Adrenal gland (tissue), 12 donors: ENCODE data around the gene BCAS3. TPM values are rescaled to one million over a fixed set of nuclear protein-coding genes. Genes with fewer than 3 reads are reported as not detected.
"Not testable (repeated sequence)": the region's sequence is repeated elsewhere in the genome, so short reads cannot be mapped to it uniquely, and the experiment has no call there.

Experiments used
- DNase-seq, 7 donors: peaks; one replicate each; pipeline ENCODE4 v3.0.0-alpha.2; 2019 to 2020
- H3K27ac ChIP-seq, 5 donors: fragments of 200-600 bp; sonication (generic) in 4 of 5; 1 replicate in 3 of 5; 2 replicates in 2 of 5; pipeline versions ENCODE4 v1.5.1 to v1.8.0; 2016 to 2020; ENCODE audit warnings: mild to moderate bottlenecking in 1 of 5
- H3K27me3 ChIP-seq: fragments of 200-600 bp; 2 replicates; pipeline ENCODE4 v1.8.0; 2021
- H3K36me3 ChIP-seq, 2 donors: fragments of 200-600 bp; replicated peaks in 1 of 2; 1 replicate in 1 of 2; 2 replicates in 1 of 2; pipeline versions ENCODE4 v1.5.1 to v1.8.0; 2018 to 2022
- H3K4me1 ChIP-seq, 2 donors: fragments of 200-600 bp; replicated peaks in 1 of 2; 1 replicate in 1 of 2; 2 replicates in 1 of 2; pipeline versions ENCODE4 v1.5.1 to v1.8.0; 2018 to 2021
- H3K4me3 ChIP-seq, 4 donors: fragments of 200-600 bp; sonication (generic) in 3 of 4; one replicate each; pipeline ENCODE4 v1.5.1; 2016 to 2018
- H3K9me3 ChIP-seq, 3 donors: fragments of 200-600 bp; sonication (generic) in 1 of 3; replicated peaks in 1 of 3; 1 replicate in 2 of 3; 2 replicates in 1 of 3; pipeline versions ENCODE4 v1.5.1 to v1.8.0; 2016 to 2021
- POLR2A ChIP-seq, 2 donors: fragments of 450-650 bp; IDR thresholded peaks; one replicate each; pipeline ENCODE4 v1.6.1; 2017; ENCODE audit warnings: antibody characterized with exemption in 2 of 2, mild to moderate bottlenecking in 2 of 2, moderate library complexity in 1 of 2
- WGBS, 4 donors: extraction: QIAGEN DNeasy Blood & Tissue Kit in 2 of 4; methylation state at CpG; one replicate each; pipeline versions ENCODE4 v1.1.5 to v1.1.7; 2013 to 2017; 5-methylcytosine and 5-hydroxymethylcytosine counted together
- intact Hi-C, 2 donors: fragments of 100-400 bp; cut with DNase I; formaldehyde crosslinking; loops; one replicate each; pipeline versions ENCODE4 v1.14.1 to v1.15.0; 2022 to 2023
- polyA plus RNA-seq, 3 donors: library from polyadenylated mRNA; stranded (reverse); fragments of 200-250 nt in 2 of 3; fragments of 350-450 nt in 1 of 3; fragmentation: Illumina TruSeq in 1 of 3; extraction: RNeasy Lipid Tissue Mini Kit (QIAGEN cat#74804) in 1 of 3; gene quantifications; one replicate each; pipeline ENCODE4 v1.2.3, GENCODE V29; 2013 to 2014
- total RNA-seq, 9 donors: library from RNA; depleted of rRNA in 4 of 9; stranded (reverse); fragments of >200 nt in 4 of 9; fragments of 120-200 nt in 1 of 9; fragmentation: NEBNext Ultra II Directional in 1 of 9; extraction: Animal tissue kit (Norgen Biotek cat#: 25700) in 1 of 9; gene quantifications; one replicate each; pipeline versions ENCODE4 v1.1.0 to v1.2.4, GENCODE V29; 2013 to 2023
- TF ChIP-seq, protein P1 (sequence below), 6 experiments: fragments of 450-650 bp in 4 of 6; fragments of 200-600 bp in 2 of 6; sonication (generic) in 1 of 6; IDR thresholded peaks; 1 replicate in 5 of 6; 2 replicates in 1 of 6; pipeline versions ENCODE4 v1.5.1 to v1.8.0; 2016 to 2021; ENCODE audit warnings: antibody characterized with exemption in 6 of 6, mild to moderate bottlenecking in 2 of 6, moderate library complexity in 1 of 6
- donor health status: healthy with polysubstance abuse.
- donor health status: Bipolar disorder and iron deficiency.
- donor health status: DM: yes; HTN: yes; CAD: no.
- donor health status: DM: no; HTN: no; CAD: no.
- donor health status: DM: no; HTN: no; CAD: no.
- donor health status: DM: yes; HTN: yes; CAD: no.

The BCAS3 gene
- total and polyA plus RNA-seq, 12 donors, result 9.4 to 105 (median 29.0) TPM

DNA sequence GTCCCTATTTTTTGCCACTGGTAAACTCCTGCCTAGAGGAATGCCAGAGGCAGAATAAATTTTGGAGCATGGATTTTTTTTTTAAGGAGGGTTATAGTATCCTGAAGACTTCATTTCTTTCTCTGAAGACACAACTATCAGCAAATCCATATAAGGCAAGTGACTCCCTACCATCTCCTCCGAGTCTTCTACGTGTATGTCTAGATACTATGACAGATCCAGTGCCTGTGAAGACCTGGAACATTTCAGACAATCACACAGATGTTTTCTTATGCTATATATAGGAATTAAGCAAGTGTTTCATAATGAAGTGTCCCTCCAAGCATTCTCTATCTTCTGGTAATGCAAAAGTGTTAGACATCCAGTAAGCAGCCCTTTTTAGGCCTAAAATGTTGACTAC, 466.5 kb downstream of the BCAS3 start:
- no peak for DNase-seq
- Histone ChIP-seq H3K4me3 (no peak overlapping the region), H3K27me3 (no peaks in the 10 kb centered on the region), H3K4me1 (peaks cover 0 to 21% of the 10 kb centered on the region in 2 donors), H3K9me3 (no peaks in the 10 kb centered on the region), H3K27ac (peak overlapping the region in 1 of 5 donors; percentile 14), H3K36me3 (no peaks in the 10 kb centered on the region)
- intact Hi-C loops, result no loop called here
- WGBS, 4 donors, result 66 to 85% (median 84%) methylated on average over 2 of the region's 2 CpGs
- TF ChIP-seq POLR2A (IDR thresholded peaks at IDR 0.05), result no peak
- TF ChIP-seq, protein P1, sequence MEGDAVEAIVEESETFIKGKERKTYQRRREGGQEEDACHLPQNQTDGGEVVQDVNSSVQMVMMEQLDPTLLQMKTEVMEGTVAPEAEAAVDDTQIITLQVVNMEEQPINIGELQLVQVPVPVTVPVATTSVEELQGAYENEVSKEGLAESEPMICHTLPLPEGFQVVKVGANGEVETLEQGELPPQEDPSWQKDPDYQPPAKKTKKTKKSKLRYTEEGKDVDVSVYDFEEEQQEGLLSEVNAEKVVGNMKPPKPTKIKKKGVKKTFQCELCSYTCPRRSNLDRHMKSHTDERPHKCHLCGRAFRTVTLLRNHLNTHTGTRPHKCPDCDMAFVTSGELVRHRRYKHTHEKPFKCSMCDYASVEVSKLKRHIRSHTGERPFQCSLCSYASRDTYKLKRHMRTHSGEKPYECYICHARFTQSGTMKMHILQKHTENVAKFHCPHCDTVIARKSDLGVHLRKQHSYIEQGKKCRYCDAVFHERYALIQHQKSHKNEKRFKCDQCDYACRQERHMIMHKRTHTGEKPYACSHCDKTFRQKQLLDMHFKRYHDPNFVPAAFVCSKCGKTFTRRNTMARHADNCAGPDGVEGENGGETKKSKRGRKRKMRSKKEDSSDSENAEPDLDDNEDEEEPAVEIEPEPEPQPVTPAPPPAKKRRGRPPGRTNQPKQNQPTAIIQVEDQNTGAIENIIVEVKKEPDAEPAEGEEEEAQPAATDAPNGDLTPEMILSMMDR (IDR thresholded peaks at IDR 0.05), result no peak

DNA sequence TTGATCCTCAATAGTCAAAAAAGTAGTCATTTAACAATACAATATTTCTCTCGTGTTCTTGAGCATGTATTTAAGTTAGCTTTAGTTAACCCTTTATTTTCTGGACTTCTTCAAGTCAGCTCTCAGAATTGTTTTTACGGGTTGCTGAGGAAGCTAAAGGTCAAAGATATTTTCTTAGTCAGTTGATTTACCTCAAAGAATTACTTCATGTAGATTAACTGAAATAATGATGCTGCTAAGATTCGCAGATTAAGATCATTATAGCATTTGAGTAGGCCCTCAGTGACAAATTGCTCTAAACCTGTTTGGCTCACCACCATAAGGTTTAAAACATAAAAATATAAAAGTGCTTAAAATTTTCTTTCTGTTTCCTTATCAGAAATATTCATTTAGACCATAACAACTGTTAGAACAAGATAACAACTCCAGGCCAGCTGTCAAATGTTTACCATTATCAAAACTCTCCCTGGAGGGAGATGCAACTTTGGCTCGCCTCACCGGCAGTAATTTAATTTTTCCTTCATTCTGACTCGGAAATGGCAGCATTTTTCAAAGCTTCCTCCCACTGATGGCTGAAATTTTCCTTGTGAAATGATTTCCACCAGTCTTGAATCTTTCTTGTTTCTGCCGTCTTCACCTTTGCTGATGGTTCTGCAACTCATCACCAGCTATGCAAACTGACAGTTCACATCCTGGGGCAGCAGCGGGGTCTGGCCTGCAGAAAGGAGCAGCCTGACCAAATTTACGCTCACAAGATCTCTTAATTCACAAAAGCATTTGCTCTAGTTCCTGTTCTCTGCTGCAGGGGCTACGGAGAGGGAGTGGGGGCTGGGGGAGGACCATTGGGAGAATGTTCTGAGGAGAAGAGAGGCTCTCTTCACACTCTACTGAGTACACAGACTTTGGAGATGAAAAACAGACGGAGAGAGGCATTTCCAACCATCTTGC, 467.2 kb downstream of the BCAS3 start:
- Histone ChIP-seq H3K4me1 (peaks cover 0 to 21% of the 10 kb centered on the region in 2 donors), H3K27me3 (no peaks in the 10 kb centered on the region), H3K9me3 (no peaks in the 10 kb centered on the region), H3K36me3 (no peaks in the 10 kb centered on the region), H3K4me3 (no peak overlapping the region), H3K27ac (peak overlapping the region in 3 of 5 donors; percentile 14 to 71 (median 23))
- DNase-seq, result peak in 1 of 7 donors; percentile 59
- WGBS, 4 donors, result 55 to 65% (median 58%) methylated on average over 11 of the region's 11 CpGs
- TF ChIP-seq, protein P1 (IDR thresholded peaks at IDR 0.05), result no peak
- no peak for TF ChIP-seq POLR2A (IDR thresholded peaks at IDR 0.05)
- intact Hi-C loops, result no loop called here

DNA sequence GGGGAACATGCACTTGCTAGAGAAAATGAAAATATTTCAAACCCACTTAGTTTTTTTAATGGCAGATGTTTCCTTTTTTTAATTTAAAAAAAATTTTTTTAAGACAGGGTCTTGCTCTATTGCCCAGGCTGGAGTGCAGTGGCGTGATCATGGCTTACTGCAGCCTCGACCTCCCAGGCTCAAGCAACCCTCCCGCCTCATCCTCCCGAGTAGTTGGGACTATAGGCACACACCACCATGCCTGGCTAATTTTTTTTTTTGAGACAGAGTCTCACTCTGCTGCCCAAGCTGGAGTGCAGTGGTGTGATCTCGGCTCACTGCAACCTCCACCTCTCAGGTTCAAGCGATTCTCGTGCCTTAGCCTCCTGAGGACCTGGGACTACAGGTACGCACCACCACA, 469.2 kb downstream of the BCAS3 start:
- H3K9me3 ChIP-seq, H3K4me3 ChIP-seq, intact Hi-C loops, H3K27ac ChIP-seq, H3K27me3 ChIP-seq, DNase-seq, H3K36me3 ChIP-seq: not testable (repeated sequence)
- 96 to 98% (median 97%) methylated on average over 8 of the region's 8 CpGs for WGBS, 4 donors
- H3K4me1 ChIP-seq, result peaks cover 0 to 26% of the 10 kb centered on the region in 2 donors

DNA sequence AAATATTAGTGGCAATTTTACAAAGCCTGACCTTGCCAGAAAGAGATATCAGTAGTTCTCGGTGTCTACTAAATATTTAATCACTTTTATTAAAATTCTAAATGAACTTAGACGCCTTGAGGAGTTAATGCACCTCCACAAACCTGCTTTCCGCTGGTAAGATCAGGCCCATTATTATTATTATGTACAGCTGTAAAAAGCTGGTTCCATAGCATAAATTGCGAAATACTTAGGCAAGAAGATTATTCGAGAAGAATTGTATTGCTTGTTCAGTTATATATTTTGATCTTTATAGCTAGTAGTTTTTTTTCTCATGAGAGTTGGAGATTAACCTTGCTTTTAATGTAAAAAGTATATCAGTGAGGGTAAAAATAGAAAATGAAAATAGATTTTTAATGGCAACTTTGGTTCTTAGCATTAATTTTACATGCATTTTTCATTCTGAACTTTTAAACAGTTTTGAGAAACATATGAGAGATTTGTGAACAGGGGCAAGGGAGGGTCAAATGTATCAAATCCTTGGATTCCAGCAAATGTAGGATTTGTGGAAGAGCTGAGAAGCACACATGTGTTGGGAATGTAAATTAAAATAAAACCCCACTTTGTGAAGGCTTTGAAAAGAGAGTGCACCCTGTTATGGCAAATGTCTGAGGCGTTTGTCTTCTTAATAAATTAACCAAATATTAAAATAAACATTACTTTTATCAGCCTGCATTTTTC, 471.6 kb downstream of the BCAS3 start:
- TF ChIP-seq POLR2A (IDR thresholded peaks at IDR 0.05), result no peak
- TF ChIP-seq, protein P1 (IDR thresholded peaks at IDR 0.05), result no peak
- DNase-seq, result no peak
- WGBS, 4 donors, result 79 to 84% (median 82%) methylated on average over 6 of the region's 6 CpGs

More for the DNA sequence above, 471.6 kb downstream of the BCAS3 start:
- intact Hi-C loops, result no loop called here
- Histone ChIP-seq H3K4me3 (no peak overlapping the region), H3K36me3 (no peaks in the 10 kb centered on the region), H3K27ac (no peak overlapping the region), H3K4me1 (peaks cover 0 to 22% of the 10 kb centered on the region in 2 donors), H3K9me3 (no peaks in the 10 kb centered on the region), H3K27me3 (no peaks in the 10 kb centered on the region)
